ENCODE measurements around the gene FOLR3.
"Not testable (repeated sequence)": the region's sequence is repeated elsewhere in the genome, so short reads cannot be mapped to it uniquely, and the experiment has no call there.

Gene FOLR3

GRCh38 chr11:72135891-72136683 is 562 bp downstream of the FOLR3 start:
- no peak for TF ChIP-seq CTCF (IDR thresholded peaks at IDR 0.05; ENCODE audit: low read depth, low read length)
- peak in 1 of 2 donors; percentile 34 for DNase-seq (ENCODE audit: low read depth in 2 of 2)
- H3K4me3 ChIP-seq (replicated peaks in 1 of 2; ENCODE audit: low read depth in 2 of 2, low read length in 2 of 2) = no peak overlapping the region

- no peak for TF ChIP-seq CTCF (IDR thresholded peaks at IDR 0.05; ENCODE audit: low read depth, low read length)
- DNase-seq (ENCODE audit: low read depth in 2 of 2) = no peak
- no peak overlapping the region for H3K4me3 ChIP-seq (replicated peaks in 1 of 2; ENCODE audit: low read depth in 2 of 2, low read length in 2 of 2)
These were observed 1.2 kb downstream of the FOLR3 start for GRCh38 chr11:72136684-72137262.

GRCh38 chr11:72138821-72139390 is 3.4 kb downstream of the FOLR3 start:
- no peak overlapping the region for H3K4me3 ChIP-seq (replicated peaks in 1 of 2; ENCODE audit: low read depth in 2 of 2, low read length in 2 of 2)
- no peak for TF ChIP-seq CTCF (IDR thresholded peaks at IDR 0.05; ENCODE audit: low read depth, low read length)
- no peak for DNase-seq (ENCODE audit: low read depth in 2 of 2)

GRCh38 chr11:72139500-72139899 is 4.0 kb downstream of the FOLR3 start:
- H3K4me3 ChIP-seq (replicated peaks in 1 of 2; ENCODE audit: low read depth in 2 of 2, low read length in 2 of 2) = no peak overlapping the region
- no peak for TF ChIP-seq CTCF (IDR thresholded peaks at IDR 0.05; ENCODE audit: low read depth, low read length)
- no peak for DNase-seq (ENCODE audit: low read depth in 2 of 2)

- no peak overlapping the region for H3K4me3 ChIP-seq (replicated peaks in 1 of 2; ENCODE audit: low read depth in 2 of 2, low read length in 2 of 2)
- no peak for TF ChIP-seq CTCF (IDR thresholded peaks at IDR 0.05; ENCODE audit: low read depth, low read length)
- DNase-seq (ENCODE audit: low read depth in 2 of 2) = no peak
These were observed 5.1 kb downstream of the FOLR3 start for GRCh38 chr11:72140661-72141060.

- peak; percentile 47 to 94 for DNase-seq (ENCODE audit: low read depth in 2 of 2)
- TF ChIP-seq CTCF (IDR thresholded peaks at IDR 0.05; ENCODE audit: low read depth, low read length) = no peak
- H3K4me3 ChIP-seq (replicated peaks in 1 of 2; ENCODE audit: low read depth in 2 of 2, low read length in 2 of 2) = no peak overlapping the region
These were observed 5.5 kb downstream of the FOLR3 start for GRCh38 chr11:72141066-72141465.

- DNase-seq (ENCODE audit: low read depth in 2 of 2) = peak in 1 of 2 donors; percentile 12
- H3K4me3 ChIP-seq (replicated peaks in 1 of 2; ENCODE audit: low read depth in 2 of 2, low read length in 2 of 2) = not testable (repeated sequence)
These were observed 6.6 kb downstream of the FOLR3 start for GRCh38 chr11:72142086-72142485.

GRCh38 chr11:72142543-72142942 is 7.0 kb downstream of the FOLR3 start:
- H3K4me3 ChIP-seq (replicated peaks in 1 of 2; ENCODE audit: low read depth in 2 of 2, low read length in 2 of 2); DNase-seq (ENCODE audit: low read depth in 2 of 2): not testable (repeated sequence)
